Activated T-helper 1 cell treated with anti-CD3 and anti-CD28 coated beads, Interleukin-2, amount 50 U/mL, for 16 hours (primary cell): ENCODE data around the gene SCRN2.
A peak's percentile ranks its signal among the peaks of the same experiment; 100 is the strongest.

Experiments
- DNase-seq, 2 donors: peaks; one replicate each; pipeline ENCODE4 v3.0.0-alpha.2; 2020; ENCODE audit warnings: low read depth in 1 of 2, low spot score in 1 of 2

Gene SCRN2

DNA sequence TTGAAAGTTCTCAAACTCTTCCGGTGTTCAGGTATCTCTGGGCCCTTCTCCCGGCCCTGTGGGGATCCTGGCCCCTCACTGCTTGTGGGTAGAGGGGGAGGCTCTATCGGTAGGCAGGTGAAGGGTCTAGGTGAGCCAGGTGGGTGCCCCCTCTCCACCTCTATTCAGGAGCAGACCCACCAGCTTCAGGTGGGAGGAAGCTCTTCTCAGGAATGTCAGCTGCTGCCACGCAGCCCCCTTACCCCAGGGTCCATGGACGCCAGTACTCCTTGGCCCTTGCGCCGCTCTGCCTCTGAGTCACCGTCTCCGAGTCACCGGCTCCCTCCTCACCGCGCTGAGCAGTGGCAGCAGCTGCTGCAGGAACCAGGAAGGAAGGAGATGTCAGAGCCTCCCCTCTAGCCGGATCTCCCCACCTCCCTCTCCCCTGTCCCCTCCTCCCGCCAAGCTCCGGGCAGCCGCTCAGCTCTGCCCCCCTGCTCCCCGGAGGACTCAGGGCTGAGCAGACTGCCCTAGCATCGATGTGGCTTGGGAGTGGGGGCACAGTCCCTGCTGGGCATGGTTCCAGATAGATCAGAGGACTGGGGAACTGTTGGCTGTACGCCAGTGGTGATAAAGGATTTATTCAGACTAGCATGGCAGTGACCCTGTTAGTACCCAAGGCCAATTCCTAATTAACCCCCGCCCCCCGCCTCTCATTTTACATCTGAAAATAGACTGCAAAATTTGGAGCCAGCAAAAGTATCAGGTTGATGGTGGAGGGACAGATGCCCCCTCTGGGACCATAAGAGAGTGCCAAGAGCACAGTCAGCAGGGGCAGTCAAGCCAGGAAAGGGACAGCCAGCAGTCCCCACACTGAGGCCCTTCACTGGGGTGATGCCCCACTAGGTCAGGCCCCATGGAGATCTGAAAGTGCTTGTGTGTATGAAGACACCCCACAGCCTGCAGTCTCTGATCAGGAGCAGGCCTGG is 19.4 kb downstream of the SCRN2 start, which contains the start of gene OSBPL7:
TSS of gene OSBPL7 (minus strand) at position 371 of the 968 bp plus-strand sequence. CDS start 1,516 bp downstream, outside the sequence.
- DNase-seq = peak; percentile 57 to 62

- no peak for DNase-seq
These were observed 20.0 kb downstream of the SCRN2 start for GRCh38 chr17:47821031-47821423.

DNA sequence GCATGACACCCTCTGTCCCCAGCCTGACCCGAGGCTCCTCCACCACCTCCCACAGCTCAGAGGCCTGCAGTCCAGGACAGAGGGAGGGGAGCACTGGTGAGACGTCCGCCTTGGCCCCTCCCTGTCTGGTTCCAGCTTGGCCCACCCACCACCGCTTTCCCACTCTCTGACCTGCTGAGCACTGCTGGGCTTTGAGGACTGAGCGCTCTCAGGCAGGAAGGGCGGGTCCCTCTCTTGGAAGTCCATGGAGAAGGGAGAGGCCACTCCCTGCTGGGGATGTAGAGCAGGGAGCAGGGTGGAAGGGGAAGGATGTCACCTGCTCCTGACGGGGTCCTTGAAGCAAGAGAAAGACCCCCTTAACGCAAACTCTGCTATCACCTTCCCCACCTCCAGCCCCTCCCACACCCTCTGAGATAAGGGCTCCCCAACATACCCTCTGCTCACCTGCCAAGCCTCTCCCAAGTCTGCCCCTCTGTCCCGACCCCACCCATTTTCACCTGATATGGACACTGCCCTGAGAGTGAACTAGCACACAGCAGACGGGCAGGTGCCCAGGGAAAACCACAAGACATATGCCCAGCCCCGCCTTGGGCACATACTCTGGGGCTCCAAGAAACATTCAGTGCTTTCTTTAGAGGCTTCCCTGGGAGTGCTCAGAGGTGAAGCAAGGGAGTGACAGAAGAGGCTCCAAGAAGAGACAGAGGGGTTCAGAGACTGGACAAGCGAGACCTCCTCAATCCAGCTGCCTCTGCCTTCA is 20.9 kb downstream of the SCRN2 start:
- no peak for DNase-seq

- no peak for DNase-seq
These were observed 21.6 kb downstream of the SCRN2 start for GRCh38 chr17:47819475-47819874.

- DNase-seq = no peak
These were observed 22.9 kb downstream of the SCRN2 start for GRCh38 chr17:47818002-47818695.

DNA sequence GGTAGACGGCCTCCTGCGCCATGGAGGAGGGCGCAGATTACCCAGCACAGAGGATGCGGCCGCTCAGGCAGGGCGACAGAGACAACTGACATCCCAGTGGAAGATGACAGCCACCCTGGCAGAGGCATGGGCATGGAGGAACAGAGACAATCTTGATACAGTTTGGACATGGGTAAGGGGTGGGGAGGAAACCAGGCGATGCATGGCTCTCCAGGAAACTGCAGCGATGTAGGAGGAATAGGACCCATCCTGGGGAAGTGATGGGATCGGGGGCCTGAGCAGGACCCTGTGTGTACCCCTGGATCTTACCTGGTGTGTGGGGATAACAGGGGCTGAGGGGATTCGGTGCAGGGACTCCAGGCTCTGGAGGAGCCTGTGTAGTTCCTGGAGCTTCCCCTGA is 24.1 kb downstream of the SCRN2 start:
- no peak for DNase-seq

- DNase-seq = no peak
These were observed 24.9 kb downstream of the SCRN2 start for GRCh38 chr17:47816111-47816735.

GRCh38 chr17:47815106-47815918 is 25.8 kb downstream of the SCRN2 start:
- no peak for DNase-seq

DNA sequence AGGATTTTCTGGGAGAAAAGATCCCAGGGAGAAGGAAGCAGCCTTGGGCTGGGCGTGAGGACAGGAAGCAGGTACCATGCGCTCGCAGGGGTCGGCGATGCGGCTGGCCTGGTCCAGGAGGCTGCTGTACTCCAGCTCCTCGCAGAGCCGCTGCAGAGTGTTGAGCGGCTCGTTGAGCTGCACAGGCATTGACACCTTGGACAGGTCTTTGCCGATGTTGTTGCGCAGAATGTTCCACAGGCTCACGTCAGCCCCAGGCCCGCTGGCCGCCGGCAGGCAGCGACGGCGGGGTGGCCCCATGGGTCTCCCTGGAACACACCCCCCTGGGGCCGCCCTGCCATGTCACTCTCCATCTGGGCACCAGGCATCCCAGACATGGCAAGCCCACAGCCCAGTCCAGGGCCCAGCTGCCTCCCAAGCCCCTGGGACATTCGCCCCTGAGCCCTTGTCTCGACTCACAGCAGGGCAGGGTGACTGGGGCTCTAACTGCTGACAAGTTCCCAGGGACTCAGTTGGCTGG is 27.5 kb downstream of the SCRN2 start:
- DNase-seq = no peak

DNA sequence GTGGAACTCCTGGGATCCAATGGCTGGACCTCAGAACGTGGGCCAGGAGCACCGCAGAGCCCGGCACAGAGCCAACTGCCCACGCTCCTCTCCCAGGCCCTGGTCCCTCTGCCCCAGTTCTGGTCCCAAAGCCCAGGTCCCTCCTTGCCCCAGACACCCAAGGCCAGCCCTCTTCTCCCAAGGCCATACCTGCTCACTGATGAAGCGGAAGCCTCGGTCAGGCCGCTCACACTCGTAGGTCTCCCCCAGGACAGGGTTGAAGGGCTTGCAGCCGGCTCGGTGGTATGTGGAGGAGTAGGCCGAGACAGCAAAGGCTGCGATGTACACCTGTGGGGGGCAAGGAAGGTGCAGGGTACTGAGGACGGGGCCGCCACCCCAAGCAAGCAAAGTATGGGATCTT is 28.0 kb downstream of the SCRN2 start:
- no peak for DNase-seq

DNA sequence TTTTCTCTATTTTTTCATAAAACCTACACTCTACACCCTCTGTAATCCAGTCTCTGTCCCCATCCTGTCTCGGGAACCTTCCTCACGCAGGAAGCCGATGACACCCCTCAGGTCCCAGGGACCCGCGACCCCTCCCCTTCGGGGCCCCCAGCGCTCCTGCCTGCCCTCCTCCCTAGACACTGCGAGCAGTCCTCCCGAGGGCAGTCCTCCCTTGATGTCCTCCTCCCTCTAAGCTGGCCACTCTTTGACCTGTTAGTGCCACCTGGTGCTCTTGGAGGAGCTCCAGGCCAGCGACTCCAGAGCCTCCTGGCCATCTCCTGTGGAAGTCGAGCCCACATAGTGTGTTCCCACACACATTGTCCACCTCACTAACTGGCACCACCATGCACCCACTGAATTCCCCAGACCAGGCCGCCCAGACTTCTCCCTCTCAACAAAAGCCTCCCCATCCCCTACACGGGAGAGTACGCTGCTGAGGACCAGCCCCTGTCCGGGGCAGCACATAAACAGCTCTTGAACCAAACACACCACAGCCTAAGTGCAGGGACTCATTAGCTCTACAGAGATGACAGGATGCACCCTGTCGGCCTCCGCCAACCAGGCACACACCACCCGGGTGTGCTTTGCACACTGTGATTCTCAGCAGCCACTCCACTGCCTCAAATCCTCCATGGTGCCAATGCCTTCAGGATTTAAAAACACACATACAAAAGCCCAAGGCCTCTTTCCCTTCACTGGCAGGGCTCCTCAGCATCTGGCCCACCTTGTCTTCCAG is 28.7 kb downstream of the SCRN2 start:
- DNase-seq = no peak

- DNase-seq = no peak
These were observed 29.4 kb downstream of the SCRN2 start for GRCh38 chr17:47811709-47812108.

- DNase-seq = no peak
These were observed 30.0 kb downstream of the SCRN2 start for GRCh38 chr17:47810901-47811635.

- no peak for DNase-seq
These were observed 30.8 kb downstream of the SCRN2 start for GRCh38 chr17:47810200-47810821.

- no peak for DNase-seq
These were observed 32.1 kb downstream of the SCRN2 start for GRCh38 chr17:47808830-47809480.

- DNase-seq = no peak
These were observed 32.8 kb downstream of the SCRN2 start for GRCh38 chr17:47808036-47808829.

DNA sequence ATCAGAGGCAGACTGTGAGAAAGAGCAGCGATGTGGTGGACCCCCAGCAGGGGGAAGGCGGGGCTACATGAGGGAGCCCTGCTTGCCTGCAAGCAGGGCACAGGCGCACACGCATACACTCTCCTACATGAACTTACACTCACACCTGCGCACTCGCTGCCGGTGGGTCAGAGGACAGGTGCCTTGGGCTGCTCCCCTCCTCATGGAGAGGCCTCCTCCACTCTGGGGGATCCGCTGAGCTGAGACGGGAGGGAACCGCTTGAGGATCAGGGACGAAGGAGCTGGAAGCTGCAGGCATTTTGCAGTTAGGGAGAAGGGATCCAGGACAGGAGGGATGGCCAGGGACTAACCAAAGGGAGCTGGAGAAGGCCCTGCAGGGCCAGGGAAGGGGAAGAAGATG is 33.7 kb downstream of the SCRN2 start:
- no peak for DNase-seq
